ENCODE data around the gene B3GAT1. TPM values are rescaled to one million over a fixed set of nuclear protein-coding genes. Genes with fewer than 3 reads are reported as not detected.

The B3GAT1 gene
- total RNA-seq, 2 donors from 2014 or later, result 0.16 TPM; not detected in 1

DNA sequence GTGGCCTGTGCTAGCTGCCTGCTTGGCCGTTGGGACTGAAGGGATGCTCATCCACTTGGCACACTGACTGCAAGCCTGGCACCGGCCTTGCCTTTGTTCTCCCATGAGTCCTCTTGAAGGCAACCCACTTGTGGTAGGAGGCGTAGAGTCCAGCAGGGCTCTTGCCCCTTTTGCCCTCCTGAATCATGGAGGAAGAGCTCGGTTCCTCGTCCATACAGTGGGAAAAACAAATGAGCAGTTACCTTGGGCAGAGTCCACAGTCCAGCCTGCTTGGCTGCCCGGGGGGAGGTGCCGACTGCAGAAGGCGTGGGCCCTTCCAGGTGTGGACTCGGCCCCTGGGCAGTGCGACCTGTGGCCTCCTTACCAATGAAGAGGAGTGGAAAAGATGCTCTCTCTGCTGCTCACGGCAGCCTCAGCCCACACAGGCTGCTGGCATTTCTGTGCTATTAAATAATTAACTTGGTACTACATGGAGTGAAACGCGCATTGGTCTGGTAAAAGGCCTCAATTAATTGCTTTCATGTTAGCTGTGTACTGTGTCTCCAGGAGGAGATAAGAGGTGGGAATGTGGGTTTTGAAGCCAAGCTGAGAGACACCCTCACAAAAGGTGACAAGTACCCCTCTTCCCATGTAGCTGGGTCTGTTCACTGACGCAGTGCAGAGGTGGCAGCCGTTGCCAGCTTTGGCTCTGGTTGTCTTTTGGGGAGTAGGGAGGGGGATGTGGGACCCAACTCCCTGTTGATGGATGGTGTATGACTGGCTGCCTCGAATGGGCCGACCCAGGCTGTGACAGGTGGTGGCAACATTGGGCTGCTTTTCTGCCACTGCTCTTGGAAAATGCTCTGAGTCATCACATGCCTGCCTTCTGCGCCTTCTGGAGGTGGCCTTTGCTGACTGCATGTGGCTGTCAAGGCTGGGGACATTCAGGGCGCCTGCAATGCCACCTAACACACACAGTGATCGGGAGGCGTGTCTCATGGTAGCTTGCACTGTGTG lies 26.8 kb upstream of the B3GAT1 start:
- Histone ChIP-seq H3K4me3 (no peak overlapping the region), H3K27ac (no peak overlapping the region), H3K4me1 (no peaks in the 10 kb centered on the region), H3K27me3 (no peaks in the 10 kb centered on the region), H3K36me3 (no peaks in the 10 kb centered on the region), H3K9me3 (no peaks in the 10 kb centered on the region)
- DNase-seq (ENCODE audit: low spot score), result no peak
- TF ChIP-seq, protein P1, sequence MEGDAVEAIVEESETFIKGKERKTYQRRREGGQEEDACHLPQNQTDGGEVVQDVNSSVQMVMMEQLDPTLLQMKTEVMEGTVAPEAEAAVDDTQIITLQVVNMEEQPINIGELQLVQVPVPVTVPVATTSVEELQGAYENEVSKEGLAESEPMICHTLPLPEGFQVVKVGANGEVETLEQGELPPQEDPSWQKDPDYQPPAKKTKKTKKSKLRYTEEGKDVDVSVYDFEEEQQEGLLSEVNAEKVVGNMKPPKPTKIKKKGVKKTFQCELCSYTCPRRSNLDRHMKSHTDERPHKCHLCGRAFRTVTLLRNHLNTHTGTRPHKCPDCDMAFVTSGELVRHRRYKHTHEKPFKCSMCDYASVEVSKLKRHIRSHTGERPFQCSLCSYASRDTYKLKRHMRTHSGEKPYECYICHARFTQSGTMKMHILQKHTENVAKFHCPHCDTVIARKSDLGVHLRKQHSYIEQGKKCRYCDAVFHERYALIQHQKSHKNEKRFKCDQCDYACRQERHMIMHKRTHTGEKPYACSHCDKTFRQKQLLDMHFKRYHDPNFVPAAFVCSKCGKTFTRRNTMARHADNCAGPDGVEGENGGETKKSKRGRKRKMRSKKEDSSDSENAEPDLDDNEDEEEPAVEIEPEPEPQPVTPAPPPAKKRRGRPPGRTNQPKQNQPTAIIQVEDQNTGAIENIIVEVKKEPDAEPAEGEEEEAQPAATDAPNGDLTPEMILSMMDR (IDR thresholded peaks at IDR 0.05), result no peak

DNA sequence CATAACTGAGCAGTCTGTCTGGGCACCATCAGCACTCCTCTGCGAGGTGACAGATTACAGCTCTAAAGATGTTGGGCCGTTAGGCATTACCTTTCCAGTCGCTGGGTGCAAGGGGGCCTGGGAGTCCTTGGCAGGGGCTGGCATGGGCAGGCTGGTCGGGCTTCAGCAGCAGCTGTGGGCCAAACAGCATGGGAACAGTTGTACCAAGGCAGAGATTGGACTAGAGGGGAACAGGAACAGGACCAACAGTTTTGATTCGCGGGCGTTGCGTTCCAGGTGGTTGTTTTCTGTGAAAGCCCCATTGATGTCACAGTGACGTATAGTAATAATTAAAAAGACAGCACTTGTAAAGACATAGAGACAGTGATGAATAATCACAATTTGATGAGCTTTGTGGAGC lies 25.8 kb upstream of the B3GAT1 start:
- Histone ChIP-seq H3K4me3 (no peak overlapping the region), H3K9me3 (no peaks in the 10 kb centered on the region), H3K27ac (no peak overlapping the region), H3K27me3 (no peaks in the 10 kb centered on the region), H3K36me3 (no peaks in the 10 kb centered on the region), H3K4me1 (no peaks in the 10 kb centered on the region)
- DNase-seq (ENCODE audit: low spot score), result no peak
- TF ChIP-seq, protein P1 (IDR thresholded peaks at IDR 0.05), result no peak

DNA sequence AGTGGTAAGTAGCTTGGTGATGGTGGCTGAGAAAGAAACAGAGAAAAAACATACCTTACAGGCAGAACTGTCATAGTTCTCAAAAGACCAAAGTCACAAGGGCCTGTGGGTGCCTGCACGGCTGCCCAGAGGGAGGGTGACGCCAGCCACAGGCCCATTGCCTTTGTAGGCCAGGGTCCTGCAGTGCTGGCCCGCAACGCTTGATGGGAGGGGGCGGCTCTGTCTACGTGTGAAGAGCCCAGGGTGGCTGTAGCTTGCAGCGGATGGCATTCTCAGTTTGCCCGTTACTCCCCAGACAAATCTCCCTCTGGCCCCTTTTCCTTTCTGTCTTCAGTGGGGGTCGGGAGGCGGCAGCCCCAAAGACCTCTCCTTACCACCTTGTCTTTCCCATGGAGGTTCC lies 24.7 kb upstream of the B3GAT1 start:
- Histone ChIP-seq H3K27ac (no peak overlapping the region), H3K9me3 (peaks cover 0 to 2% of the 10 kb centered on the region in 2 donors), H3K36me3 (no peaks in the 10 kb centered on the region), H3K27me3 (no peaks in the 10 kb centered on the region), H3K4me1 (no peaks in the 10 kb centered on the region), H3K4me3 (no peak overlapping the region)
- DNase-seq (ENCODE audit: low spot score), result no peak
- TF ChIP-seq, protein P1 (IDR thresholded peaks at IDR 0.05), result no peak

- no peak for DNase-seq (ENCODE audit: low spot score)
- TF ChIP-seq, protein P1 (IDR thresholded peaks at IDR 0.05), result no peak
- Histone ChIP-seq H3K27ac (no peak overlapping the region), H3K9me3 (peaks cover 0 to 3% of the 10 kb centered on the region in 2 donors), H3K4me3 (no peak overlapping the region), H3K36me3 (no peaks in the 10 kb centered on the region), H3K4me1 (no peaks in the 10 kb centered on the region), H3K27me3 (no peaks in the 10 kb centered on the region)
Observed at GRCh38 chr11:134433806-134434205, 21.8 kb upstream of the B3GAT1 start.

DNA sequence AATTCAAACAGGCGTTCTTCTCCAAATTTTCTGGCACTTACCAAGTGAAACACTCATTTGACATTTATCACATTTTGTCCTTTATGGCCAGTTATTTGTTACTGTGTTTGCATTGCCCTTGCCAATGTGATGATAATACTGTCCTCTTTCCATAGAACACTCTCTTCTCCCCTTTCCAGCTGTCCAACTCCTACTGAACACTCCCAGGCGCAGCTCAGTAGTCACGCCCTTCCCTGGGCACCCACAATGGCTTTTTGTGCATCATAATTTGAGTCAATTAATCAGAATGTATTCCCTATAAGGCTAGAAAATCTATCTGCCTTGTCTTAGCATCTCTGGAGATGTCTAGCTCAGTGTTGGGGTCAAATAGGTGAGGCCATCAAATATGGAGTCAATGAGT lies 21.2 kb upstream of the B3GAT1 start:
- peaks cover 0 to 3% of the 10 kb centered on the region in 2 donors for H3K9me3 ChIP-seq
- TF ChIP-seq, protein P1 (IDR thresholded peaks at IDR 0.05), result no peak
- DNase-seq (ENCODE audit: low spot score), result no peak
- no peaks in the 10 kb centered on the region for H3K27me3 ChIP-seq
- no peak overlapping the region for H3K4me3 ChIP-seq
- H3K36me3 ChIP-seq, result no peaks in the 10 kb centered on the region
- no peak overlapping the region for H3K27ac ChIP-seq
- no peaks in the 10 kb centered on the region for H3K4me1 ChIP-seq

All from right atrium auricular region (tissue), 2 donors.